GM18526 (cell line): Measurements from ENCODE around the gene IL20.

Source experiments
- POLR2A ChIP-seq: IDR thresholded peaks from 3 replicates; pipeline ENCODE4 v1.6.1; 2011; ENCODE audit not compliant: insufficient read length; ENCODE audit errors: extremely low read depth

Gene IL20

DNA sequence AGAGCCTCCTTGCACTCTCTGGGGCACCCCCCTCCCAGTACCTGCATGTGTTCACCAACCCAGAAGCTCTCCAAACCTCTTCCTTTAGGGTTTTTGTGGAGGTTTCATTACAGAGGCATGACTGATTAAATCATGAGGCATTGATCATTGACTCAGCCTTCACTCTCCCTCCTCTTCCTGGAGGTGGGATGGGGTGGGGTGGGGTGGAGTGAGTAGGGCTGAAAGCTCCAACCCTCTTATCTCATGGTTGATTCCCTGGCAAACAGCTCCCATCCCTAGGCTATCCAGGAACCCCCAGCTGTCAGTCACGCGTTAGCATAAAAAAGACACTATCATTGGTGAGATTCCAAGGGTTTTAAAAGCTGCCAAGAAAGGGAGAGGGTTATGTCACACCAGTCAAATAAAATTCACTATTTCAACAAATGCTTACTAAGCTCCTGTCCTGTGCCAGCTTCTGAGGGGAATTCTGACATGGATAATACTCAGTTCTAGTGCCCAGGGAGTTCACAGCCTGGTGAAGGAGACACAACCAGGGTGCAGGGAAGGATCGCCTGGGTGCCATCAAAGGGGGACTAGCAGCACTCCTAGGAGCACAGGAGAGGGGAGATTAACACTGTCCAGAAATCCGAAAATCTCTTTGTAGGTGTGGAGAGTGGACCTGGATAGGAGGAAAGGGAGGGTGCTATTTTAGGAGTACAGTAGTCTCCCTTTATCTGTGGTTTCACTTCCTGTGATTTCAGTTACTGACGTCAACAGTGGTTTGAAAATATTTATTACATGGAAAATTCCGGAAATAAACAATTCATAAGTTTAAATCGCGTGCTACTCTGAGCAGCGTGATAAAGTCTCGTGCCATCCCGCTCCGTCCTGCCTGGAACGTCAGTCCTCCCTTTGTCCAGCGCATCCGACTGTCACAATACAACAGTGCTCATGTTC is 25.0 kb downstream of the IL20 start:
- TF ChIP-seq POLR2A = no peak

DNA sequence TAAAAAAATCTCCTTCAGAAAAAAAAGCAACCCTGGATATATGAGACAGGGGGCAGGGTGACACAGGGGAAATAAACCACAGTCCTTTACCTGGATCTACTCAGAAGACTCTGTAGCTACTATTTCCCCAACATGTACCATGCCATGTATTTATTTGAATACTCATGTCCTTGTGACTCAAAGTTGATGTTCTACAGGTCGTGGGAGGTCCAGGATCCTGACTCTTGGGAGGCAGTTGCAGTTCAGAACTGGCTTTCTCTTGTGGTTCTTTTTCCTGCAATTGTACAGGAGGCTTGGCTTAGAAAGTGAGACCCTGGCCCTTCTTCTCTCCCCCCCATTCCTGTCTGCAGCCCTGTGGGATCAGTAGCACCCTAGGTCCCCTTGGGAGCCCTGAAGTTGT is 26.0 kb downstream of the IL20 start:
- TF ChIP-seq POLR2A = no peak

DNA sequence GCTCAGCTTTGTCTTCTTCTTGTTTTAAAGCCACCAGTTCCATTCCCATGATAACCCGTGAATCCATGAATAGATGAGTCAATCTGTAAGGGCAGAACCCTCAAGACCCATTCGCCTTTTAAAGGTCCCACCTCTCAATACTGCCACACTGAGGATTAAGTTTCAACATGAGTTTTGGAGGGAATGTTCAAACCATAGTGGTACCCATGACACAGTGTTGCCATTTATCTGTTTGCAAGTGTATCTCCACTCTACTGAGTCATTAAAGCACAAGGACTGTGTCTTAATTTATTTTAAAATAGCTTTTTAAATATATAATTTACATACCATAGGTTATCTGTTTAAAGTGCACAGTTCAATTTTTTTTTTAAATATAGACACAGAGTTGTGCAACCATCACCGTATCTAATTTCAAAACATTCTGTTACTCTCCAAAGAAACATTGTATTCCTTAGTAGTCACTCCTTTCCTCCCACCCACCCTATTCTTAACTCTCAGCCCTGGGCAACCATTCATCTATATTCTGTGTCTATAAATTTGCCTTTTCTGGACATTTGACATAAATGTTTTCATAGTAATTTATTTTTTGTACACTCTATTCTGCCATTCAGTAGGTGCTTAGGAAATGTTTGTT is 27.0 kb downstream of the IL20 start:
- TF ChIP-seq POLR2A = no peak

DNA sequence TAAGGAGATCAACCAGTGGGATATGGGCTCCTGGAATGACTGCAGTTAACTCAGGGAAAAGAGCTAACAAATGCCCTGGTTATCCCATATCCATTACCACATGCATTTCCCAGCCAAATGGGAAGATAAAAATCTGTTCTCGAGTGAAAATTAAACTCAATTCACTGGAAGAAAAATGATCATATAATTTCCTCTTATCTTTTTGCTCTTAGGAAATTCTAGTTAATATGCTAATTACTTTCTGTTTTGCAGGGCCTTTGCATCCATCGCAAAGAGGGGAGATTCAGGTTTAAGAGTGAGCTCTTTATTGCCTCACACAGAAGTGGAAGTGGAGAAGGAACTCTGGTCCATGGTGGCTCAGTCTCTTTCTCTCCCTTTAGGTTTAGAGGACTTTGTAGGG is 28.0 kb downstream of the IL20 start:
- no peak for TF ChIP-seq POLR2A

DNA sequence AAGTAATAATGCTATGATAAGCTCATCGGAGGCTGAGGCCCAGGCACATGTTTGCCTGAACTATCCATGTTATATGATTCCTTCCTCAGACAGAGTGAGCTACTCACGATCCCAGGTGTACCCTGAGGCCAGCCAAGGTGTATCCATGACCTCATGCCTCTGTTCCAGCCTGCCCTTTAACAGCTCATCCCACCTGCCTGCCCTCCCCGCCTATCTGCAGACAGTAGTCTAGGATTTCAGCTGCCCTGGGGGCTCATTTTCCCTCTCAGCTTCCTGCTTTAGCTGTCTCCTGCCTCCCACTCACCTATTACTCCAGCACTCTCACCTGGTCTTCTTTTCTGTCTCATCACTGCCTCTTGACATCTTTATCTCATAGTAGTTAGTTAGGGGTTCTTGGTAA is 29.9 kb downstream of the IL20 start:
- TF ChIP-seq POLR2A = no peak

DNA sequence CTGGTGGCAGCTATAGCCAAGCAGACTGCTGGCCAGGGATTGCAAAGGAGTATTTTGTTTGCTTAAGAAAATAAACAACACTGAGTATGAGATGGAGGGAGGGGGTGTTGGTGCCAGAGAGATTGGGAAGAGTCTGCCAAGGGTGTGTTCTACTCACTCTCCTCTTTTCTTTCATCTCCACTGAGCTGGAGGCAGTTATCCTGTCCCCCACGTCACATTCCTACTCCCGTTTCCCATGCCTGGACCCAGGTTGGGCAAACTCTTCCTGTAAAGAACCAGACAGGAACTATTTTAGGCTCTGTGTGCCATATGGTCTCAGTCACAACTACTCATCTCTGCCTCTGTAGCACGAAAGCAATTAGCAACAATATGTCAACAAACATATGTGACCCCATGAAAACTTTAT is 30.4 kb downstream of the IL20 start:
- TF ChIP-seq POLR2A = no peak

DNA sequence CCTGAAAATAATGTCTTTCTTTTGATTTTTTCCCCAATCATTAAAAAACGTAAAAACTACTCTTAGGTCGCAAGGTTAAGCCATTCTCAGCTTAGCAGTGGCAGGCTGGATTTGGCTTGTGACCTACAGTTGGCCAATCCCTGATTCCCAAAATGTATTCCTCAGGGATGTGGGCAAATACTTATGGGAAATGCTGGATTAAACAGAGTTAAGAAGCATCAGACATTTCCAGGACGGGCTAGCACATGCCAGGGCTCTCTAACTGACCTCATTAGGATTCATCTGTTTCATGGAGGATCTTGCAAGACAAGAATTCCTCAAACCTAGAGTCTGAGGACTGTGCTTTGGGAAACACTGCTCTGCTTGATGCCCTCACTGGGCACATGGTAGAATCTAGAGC is 30.8 kb downstream of the IL20 start:
- TF ChIP-seq POLR2A = no peak

DNA sequence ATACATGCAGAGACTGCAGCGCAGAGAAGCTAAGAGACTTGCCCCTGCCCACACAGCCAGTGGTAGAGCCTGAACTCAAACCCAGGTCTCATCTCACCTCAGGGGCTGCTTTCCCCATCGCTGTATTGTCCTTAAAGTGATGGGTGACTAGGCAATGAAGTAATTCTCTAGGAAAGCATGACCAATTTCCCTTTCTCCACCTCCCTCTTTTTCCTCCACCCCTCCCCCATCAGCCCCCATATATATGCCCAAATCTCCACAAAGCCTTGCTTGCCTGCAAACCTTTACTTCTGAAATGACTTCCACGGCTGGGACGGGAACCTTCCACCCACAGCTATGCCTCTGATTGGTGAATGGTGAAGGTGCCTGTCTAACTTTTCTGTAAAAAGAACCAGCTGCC is 31.8 kb downstream of the IL20 start, which contains the start of gene IL24:
IL24 (plus strand) TSS at position 269 of the 400 bp plus-strand sequence. CDS start 390 bp downstream, outside the sequence.
- TF ChIP-seq POLR2A = no peak

DNA sequence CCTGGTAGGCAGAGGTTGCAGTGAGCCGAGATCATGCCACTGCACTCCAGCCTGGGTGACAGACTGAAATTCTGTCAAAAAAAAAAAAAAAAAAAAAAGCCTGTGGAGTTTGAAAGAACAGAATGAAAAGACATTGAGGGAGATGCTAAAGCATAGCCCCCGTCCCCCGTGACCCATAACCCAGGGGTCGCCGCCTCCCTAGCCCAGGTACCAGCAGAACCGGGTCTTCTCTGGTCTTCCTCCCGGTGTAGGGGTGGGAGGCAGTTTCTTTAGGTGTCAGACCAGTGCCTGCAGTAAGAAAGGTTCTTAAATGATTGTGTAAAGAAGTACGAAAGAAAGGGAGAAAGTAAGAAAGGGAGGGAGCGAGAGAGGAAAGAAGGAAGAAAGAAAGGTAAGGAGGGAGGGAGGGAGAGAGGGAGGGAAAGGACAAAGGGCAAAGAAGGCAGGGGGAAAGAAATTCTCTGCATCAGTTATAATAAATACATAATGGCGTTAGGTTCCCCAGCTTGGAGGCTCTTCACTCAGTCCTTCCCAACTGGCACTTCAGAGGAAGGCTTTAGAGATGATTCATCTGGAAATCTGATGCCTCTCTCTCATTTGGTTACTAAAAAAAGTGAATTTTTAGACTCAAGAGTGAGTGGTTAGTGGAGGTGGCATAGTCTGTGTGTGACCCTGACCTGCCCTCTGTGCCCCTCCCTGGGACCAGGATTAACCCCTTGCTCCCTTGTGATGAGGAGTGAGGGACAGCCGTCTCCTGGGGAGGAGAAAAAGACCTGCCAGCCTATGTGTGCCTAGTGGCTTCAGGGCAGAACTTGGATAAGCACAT is 32.9 kb downstream of the IL20 start:
- TF ChIP-seq POLR2A = no peak

DNA sequence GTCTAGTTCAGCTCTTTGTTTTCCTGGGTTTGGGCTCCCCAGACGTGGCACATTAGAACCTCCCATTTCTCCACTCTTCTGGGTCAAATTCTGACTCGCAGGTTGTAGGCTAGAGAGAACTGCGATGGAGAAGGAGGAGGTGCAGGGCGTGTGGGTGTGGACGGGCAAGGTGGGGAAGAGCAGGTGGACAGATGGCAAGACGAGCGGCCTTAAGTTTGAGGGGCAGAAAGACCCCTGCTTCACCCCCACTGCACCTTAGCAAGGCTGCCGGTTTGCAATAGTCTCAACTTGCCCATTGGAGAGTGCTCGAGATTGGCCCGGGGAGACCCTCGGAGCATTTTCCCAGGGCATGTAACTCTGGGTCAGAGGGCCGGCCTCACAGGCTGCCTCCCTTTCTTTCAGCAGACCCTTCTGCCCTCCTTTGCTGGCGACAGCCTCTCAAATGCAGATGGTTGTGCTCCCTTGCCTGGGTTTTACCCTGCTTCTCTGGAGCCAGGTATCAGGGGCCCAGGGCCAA is 33.5 kb downstream of the IL20 start:
- no peak for TF ChIP-seq POLR2A

DNA sequence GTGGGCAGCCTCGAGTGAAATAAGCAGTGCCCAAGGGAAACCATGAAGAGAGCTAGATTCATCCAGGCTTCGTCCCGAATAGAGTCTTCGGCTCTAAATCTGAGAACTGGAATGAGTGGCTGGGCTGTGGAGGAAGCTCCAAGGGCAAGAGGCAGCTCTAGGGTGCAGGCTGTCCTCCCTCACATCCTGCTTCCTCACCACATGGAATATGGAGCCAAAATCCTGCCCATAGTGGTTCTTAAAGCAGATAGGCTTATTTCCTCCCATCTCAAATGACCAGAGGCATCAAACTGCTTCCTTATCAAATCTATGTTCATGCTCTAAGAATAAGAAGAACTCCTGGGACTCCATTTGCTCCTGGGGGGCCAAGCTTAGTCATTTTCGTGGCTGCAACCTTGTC is 34.3 kb downstream of the IL20 start:
- no peak for TF ChIP-seq POLR2A

DNA sequence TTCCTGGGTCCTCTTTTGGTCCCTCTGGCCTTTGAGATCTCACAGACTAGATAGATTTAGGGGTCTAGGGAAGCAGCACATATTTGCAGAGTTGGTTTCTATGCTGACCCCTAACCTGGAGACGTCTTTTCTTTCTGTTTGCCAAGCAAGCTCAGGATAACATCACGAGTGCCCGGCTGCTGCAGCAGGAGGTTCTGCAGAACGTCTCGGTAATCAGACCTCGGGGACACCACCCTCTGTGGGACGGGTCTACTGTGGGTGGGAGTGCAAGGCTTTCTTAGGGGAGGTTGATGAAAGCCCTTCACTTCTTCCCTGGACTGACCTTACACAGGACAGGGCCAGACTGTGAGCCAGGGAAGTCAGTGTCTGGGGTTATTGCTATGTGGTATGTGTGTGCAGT is 34.7 kb downstream of the IL20 start:
- no peak for TF ChIP-seq POLR2A

DNA sequence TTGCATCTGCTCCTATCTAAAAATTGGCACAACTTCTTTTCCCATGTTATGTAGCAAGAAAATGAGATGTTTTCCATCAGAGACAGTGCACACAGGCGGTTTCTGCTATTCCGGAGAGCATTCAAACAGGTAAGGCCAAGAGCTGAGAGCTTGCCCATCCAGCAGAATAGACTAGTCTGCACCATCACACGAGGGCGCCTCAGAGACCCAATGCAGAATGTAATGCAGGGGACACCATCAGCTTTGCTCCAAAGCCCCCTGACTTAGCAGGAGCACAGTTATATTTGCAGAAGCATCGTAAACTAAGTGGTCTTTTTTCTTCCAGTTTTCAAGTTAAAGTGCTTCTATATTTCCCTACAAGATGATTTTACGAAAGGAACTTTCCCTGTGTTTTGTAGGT is 36.5 kb downstream of the IL20 start:
- TF ChIP-seq POLR2A = no peak

DNA sequence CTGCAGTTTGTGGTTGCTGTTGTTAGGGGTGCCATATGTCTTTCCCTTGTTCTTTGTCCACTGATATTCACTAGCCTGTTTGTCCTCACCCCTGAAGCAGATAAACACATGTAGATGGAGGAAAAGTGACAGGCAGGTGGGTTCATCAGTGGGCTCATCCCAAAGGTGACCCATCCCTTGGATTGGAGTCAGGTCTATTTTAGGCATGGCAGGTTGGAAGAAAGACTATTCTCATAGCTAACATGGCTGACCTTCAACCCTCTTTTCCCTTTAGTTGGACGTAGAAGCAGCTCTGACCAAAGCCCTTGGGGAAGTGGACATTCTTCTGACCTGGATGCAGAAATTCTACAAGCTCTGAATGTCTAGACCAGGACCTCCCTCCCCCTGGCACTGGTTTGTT is 37.3 kb downstream of the IL20 start:
- TF ChIP-seq POLR2A = no peak

DNA sequence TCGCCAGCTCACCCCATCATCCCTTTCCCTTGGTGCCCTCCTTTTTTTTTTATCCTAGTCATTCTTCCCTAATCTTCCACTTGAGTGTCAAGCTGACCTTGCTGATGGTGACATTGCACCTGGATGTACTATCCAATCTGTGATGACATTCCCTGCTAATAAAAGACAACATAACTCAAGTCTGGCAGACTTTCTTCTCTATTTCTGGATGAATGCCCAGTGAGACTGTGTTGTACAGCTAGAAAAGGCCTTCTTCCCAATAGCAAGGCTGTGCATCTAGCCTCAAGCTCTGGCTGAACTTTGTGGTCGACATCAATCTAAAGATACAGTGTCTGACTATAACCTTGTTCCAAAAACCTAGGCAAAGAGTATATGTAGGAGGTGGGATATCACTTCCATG is 38.3 kb downstream of the IL20 start:
- no peak for TF ChIP-seq POLR2A
